GM12865 (cell line): ENCODE results near the gene GFI1B.

ENCODE experiments used
- DNase-seq: peaks from one replicate; pipeline ENCODE4 v3.0.0; 2010; ENCODE audit warnings: low read depth
- H3K4me3 ChIP-seq: 2 replicates; pipeline ENCODE4 v1.5.1; 2011; ENCODE audit warnings: mild to moderate bottlenecking, low read depth, low read length, control low read depth
- TF ChIP-seq, protein P1 (sequence below): IDR thresholded peaks from 2 replicates; pipeline ENCODE4 v1.5.1; 2011; ENCODE audit warnings: low read length, control low read depth, low read depth, inconsistent platforms; ENCODE audit not compliant: insufficient read depth; ENCODE audit errors: missing control alignments

The GFI1B gene

DNA sequence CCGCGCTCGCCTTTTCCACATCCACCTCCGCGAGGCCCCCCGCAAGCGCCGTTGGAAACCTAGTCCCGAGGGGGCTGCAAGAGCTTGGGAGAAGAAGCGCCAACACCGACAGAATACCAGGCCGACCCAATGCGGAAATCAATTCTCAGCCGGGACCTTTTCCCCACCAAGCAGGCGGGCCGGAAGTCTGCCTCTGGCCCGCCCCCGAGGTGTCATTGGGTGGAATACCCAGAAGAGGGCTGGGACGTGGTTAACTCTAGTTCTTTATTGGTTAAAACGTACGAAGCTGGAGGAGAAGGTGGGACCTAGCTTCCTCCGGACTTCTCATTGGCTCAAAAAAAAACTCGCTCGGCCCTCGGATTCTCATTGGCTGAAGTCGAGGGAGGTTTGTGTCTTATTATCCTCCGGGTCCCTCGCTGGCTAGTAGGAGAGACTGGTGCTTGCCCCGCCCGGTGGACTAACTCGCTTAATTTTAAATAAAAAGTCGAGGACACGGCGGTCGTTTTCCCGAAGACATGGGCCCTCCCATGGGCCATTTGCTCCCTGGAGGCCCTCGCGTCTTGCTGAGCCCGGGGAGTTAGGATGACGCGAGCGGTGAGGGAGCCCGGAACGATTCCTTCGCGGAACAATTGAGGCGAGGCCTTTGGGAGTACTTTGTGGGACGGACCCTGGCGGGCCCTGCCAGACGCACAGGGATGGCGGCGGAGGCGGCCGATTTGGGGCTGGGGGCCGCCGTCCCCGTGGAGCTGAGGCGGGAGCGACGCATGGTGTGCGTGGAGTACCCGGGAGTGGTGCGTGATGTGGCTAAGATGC, 52.0 kb downstream of the GFI1B start, which contains the start of gene GTF3C5:
Gene GTF3C5, plus strand, starts transcription at position 681 of the 813 bp plus-strand sequence. Its CDS starts 15 bp downstream, at position 696.
- DNase-seq = peak; percentile 99
- H3K4me3 ChIP-seq = peak within 1 kb of the TSS; percentile 91
- TF ChIP-seq, protein P1, sequence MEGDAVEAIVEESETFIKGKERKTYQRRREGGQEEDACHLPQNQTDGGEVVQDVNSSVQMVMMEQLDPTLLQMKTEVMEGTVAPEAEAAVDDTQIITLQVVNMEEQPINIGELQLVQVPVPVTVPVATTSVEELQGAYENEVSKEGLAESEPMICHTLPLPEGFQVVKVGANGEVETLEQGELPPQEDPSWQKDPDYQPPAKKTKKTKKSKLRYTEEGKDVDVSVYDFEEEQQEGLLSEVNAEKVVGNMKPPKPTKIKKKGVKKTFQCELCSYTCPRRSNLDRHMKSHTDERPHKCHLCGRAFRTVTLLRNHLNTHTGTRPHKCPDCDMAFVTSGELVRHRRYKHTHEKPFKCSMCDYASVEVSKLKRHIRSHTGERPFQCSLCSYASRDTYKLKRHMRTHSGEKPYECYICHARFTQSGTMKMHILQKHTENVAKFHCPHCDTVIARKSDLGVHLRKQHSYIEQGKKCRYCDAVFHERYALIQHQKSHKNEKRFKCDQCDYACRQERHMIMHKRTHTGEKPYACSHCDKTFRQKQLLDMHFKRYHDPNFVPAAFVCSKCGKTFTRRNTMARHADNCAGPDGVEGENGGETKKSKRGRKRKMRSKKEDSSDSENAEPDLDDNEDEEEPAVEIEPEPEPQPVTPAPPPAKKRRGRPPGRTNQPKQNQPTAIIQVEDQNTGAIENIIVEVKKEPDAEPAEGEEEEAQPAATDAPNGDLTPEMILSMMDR = no peak

DNA sequence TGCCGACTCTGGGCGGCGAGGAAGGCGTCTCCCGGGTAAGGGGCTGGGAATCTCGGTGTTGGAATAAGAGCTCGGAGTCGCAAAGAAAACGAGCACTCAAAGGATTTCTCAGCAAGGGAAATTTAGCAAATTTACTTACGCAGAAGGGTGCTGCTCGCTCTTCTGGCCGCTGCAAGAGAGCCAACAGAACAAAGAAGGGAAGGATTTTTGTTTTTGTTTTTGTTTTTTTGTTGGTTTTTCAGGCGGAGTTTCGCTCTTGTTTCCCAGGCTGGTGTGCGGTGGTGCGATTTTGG, 52.6 kb downstream of the GFI1B start:
- no peak for DNase-seq
- peak overlapping the region; percentile 91 for H3K4me3 ChIP-seq
- TF ChIP-seq, protein P1 = no peak

DNA sequence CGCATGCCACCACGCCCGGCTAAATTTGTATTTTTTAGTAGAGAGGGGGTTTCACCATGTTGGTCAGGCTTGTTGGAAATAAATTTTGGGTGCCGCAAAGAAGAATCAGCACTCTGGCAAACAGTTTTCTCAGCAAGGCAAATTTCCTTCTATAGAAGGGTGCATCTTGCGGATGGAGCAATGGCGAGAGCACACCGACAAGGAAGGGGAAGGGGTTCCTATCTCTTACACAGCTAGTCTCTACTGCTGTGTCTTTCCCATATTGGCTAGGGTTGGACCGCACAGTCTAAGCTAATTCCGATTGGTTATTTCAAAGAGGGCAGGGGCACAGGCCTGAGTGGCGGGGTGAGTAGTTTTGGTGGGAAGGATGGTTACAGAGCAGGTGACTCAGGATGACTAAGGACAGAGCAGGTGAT, 53.0 kb downstream of the GFI1B start:
- TF ChIP-seq, protein P1 = no peak
- H3K4me3 ChIP-seq = peak overlapping the region; percentile 91
- no peak for DNase-seq

GRCh38 chr9:133032171-133032570, 53.7 kb downstream of the GFI1B start:
- TF ChIP-seq, protein P1 = no peak
- no peak for DNase-seq
- H3K4me3 ChIP-seq = no peak overlapping the region; the same call in 1 of the 2 replicates

GRCh38 chr9:133035669-133036068, 57.2 kb downstream of the GFI1B start:
- no peak for DNase-seq
- no peak overlapping the region for H3K4me3 ChIP-seq
- TF ChIP-seq, protein P1 = no peak

GRCh38 chr9:133037775-133038515, 59.5 kb downstream of the GFI1B start:
- H3K4me3 ChIP-seq = no peak overlapping the region
- TF ChIP-seq, protein P1 = no peak
- DNase-seq = no peak
